Mesenchymal stem cell (in vitro differentiated cells and primary cell): ENCODE measurements around the gene BCAR1.
A peak's percentile ranks its signal among the peaks of the same experiment; 100 is the strongest.
"Not testable (repeated sequence)": the region's sequence is repeated elsewhere in the genome, so short reads cannot be mapped to it uniquely, and the experiment has no call there.

Experiments used
- DNase-seq: peaks from one replicate; pipeline ENCODE4 v3.0.0-alpha.2; 2013
- H2AFZ ChIP-seq: one replicate; pipeline ENCODE4 v1.6.1; 2013; ENCODE audit warnings: low read depth, mild to moderate bottlenecking, control low read depth, inconsistent platforms, low read length, moderate library complexity
- H2AK5ac ChIP-seq: 2 replicates; pipeline ENCODE4 v1.6.1; 2013; ENCODE audit warnings: low read length, moderate library complexity, mild to moderate bottlenecking, inconsistent platforms; ENCODE audit not compliant: severe bottlenecking
- H2BK120ac ChIP-seq: one replicate; pipeline ENCODE4 v1.6.1; 2013; ENCODE audit warnings: low read depth, mild to moderate bottlenecking, inconsistent platforms, low read length, moderate library complexity
- H2BK12ac ChIP-seq, 2 experiments: one replicate each; pipeline ENCODE4 v1.6.1; 2013; ENCODE audit warnings: inconsistent platforms in 2 of 2, low read length in 2 of 2, mild to moderate bottlenecking in 2 of 2, moderate library complexity in 2 of 2, control low read depth in 1 of 2
- H2BK15ac ChIP-seq: one replicate; pipeline ENCODE4 v1.6.1; 2013; ENCODE audit warnings: mild to moderate bottlenecking, low read depth, inconsistent platforms; ENCODE audit not compliant: poor library complexity, severe bottlenecking
- H2BK5ac ChIP-seq: 2 replicates; pipeline ENCODE4 v1.6.1; 2013; ENCODE audit warnings: low read depth, mild to moderate bottlenecking, low read length, control low read depth, inconsistent platforms; ENCODE audit not compliant: poor library complexity, severe bottlenecking
- H3K14ac ChIP-seq, 2 experiments: one replicate each; pipeline ENCODE4 v1.6.1; 2013; ENCODE audit warnings: inconsistent platforms in 2 of 2, low read length in 2 of 2, control low read depth in 1 of 2, mild to moderate bottlenecking in 1 of 2, moderate library complexity in 1 of 2
- H3K18ac ChIP-seq, 2 experiments: one replicate each; pipeline ENCODE4 v1.6.1; 2013; ENCODE audit warnings: inconsistent platforms in 2 of 2, low read length in 2 of 2, control low read depth in 1 of 2, low read depth in 1 of 2, mild to moderate bottlenecking in 1 of 2
- H3K23ac ChIP-seq, 2 experiments: one replicate each; pipeline ENCODE4 v1.6.1; 2013; ENCODE audit warnings: inconsistent platforms in 2 of 2, low read length in 2 of 2, mild to moderate bottlenecking in 2 of 2, moderate library complexity in 2 of 2, control low read depth in 1 of 2
- H3K27ac ChIP-seq: 2 replicates; pipeline ENCODE4 v1.5.1; 2013; ENCODE audit warnings: mild to moderate bottlenecking, moderate library complexity, low read length, control low read depth, inconsistent platforms; ENCODE audit not compliant: poor library complexity, severe bottlenecking
- H3K27me3 ChIP-seq, 2 experiments: 2 replicates each; pipeline versions ENCODE4 v1.6.1 to v1.7.0; 2013; ENCODE audit warnings: low read length in 2 of 2, mild to moderate bottlenecking in 2 of 2, moderate library complexity in 2 of 2, control low read depth in 1 of 2, inconsistent platforms in 1 of 2; ENCODE audit not compliant: control insufficient read depth in 1 of 2, insufficient read depth in 1 of 2
- H3K36me3 ChIP-seq, 2 experiments: 2 replicates each; pipeline versions ENCODE4 v1.6.1 to v1.7.0; 2013; ENCODE audit warnings: low read length in 2 of 2, control low read depth in 1 of 2, inconsistent platforms in 1 of 2, low read depth in 1 of 2, mild to moderate bottlenecking in 1 of 2; ENCODE audit not compliant: insufficient read depth in 2 of 2, control insufficient read depth in 1 of 2
- H3K4ac ChIP-seq, 2 experiments: one replicate each; pipeline ENCODE4 v1.6.1; 2013; ENCODE audit warnings: inconsistent platforms in 2 of 2, low read length in 2 of 2, mild to moderate bottlenecking in 2 of 2, moderate library complexity in 2 of 2, control low read depth in 1 of 2, low read depth in 1 of 2
- H3K4me1 ChIP-seq: 2 replicates; pipeline ENCODE4 v1.6.1; 2013; ENCODE audit warnings: low read depth, low read length, control low read depth; ENCODE audit not compliant: control insufficient read depth, insufficient read depth
- H3K4me2 ChIP-seq: 2 replicates; pipeline ENCODE4 v1.6.1; 2013; ENCODE audit warnings: low read length, mild to moderate bottlenecking, inconsistent platforms; ENCODE audit not compliant: poor library complexity, severe bottlenecking
- H3K4me3 ChIP-seq, 2 experiments: 2 replicates each; pipeline versions ENCODE4 v1.5.1 to v1.7.0; 2013; ENCODE audit warnings: low read length in 2 of 2, mild to moderate bottlenecking in 2 of 2, control low read depth in 1 of 2, low read depth in 1 of 2; ENCODE audit not compliant: insufficient read depth in 1 of 2
- H3K79me1 ChIP-seq: replicated peaks from 2 replicates; pipeline ENCODE4 v1.6.1; 2013; ENCODE audit warnings: mild to moderate bottlenecking, control low read depth, low read length, inconsistent platforms; ENCODE audit not compliant: poor library complexity, severe bottlenecking
- H3K9ac ChIP-seq: 2 replicates; pipeline ENCODE4 v1.7.0; 2013; ENCODE audit warnings: mild to moderate bottlenecking, low read length, moderate library complexity
- H3K9me3 ChIP-seq: 2 replicates; pipeline ENCODE4 v1.7.0; 2013; ENCODE audit warnings: mild to moderate bottlenecking, low read length; ENCODE audit not compliant: control insufficient read depth
- H4K8ac ChIP-seq: one replicate; pipeline ENCODE4 v1.6.1; 2013; ENCODE audit warnings: inconsistent platforms, mild to moderate bottlenecking, low read length, moderate library complexity
- H4K91ac ChIP-seq: one replicate; pipeline ENCODE4 v1.6.1; 2013; ENCODE audit warnings: mild to moderate bottlenecking, low read length, inconsistent platforms
- WGBS: methylation state at CpG from one replicate; pipeline ENCODE4 v1.1.7; 2013; ENCODE audit warnings: mixed read lengths; 5-methylcytosine and 5-hydroxymethylcytosine counted together

Gene BCAR1

DNA sequence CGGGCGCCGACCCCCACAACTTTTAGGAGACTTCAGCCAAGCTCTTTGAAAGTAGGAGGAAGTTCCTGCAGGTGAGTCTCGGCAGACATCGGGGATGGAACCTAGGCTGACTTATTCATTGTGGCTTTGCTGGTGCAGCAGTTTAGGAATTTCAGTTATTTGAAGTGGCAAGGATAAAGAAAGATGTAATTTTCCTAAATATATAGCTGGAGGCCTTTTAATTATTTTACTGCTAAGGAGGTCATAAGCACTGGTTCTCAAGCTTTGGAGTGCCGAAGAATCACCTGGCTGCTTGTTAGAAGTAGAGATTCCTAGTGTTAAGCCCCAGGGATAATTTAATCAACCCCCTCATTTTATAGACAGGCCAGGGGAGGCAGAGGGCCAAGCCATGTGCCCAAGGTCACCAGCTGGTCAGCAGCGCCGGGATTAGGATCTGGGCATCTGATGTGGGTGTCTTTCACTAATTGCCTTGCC is 28.9 kb upstream of the BCAR1 start:
- Histone ChIP-seq H3K27ac (no peak overlapping the region), H3K36me3 (peaks cover 3 to 4% of the 10 kb centered on the region in 2 experiments), H3K4me2 (no peak overlapping the region), H3K4me1 (peaks cover 14% of the 10 kb centered on the region), H3K27me3 (no peaks in the 10 kb centered on the region), H3K79me1 (peaks cover 2% of the 10 kb centered on the region), H3K4ac (no peak overlapping the region), H3K4me3 (no peak overlapping the region), H2BK5ac (no peak overlapping the region), H2BK12ac (no peak overlapping the region), H3K23ac (no peak overlapping the region), H2BK120ac (no peak overlapping the region), H3K14ac (no peak overlapping the region), H3K9me3 (no peaks in the 10 kb centered on the region), H2BK15ac (no peak overlapping the region), H3K18ac (no peak overlapping the region), H2AK5ac (peak overlapping the region; percentile 73), H3K9ac (no peak overlapping the region), H2AFZ (no peak overlapping the region), H4K91ac (no peak overlapping the region), H4K8ac (peak overlapping the region; percentile 30)
- DNase-seq = no peak
- 96% methylated on average over 7 of the region's 8 CpGs for WGBS

DNA sequence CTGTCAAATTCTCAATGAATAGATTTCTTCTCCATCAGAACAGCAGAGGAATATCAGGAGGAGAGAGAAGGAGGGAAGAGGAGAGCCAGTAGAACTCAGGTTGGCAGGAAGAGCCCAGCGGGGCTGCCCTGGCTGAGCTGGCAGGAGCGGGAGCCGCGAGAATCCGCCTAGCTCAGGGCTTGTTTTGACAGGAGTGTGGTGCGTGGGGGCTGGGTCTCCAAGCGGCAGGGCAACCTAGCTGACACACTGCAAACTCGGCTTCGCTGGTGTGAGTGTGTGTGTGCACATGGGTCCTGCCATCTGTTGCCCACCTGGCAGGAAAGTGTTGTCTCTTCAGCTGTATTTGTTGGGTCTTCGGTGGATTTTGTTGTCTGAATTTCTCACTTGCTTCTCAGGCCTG is 27.9 kb upstream of the BCAR1 start:
- no peak overlapping the region for H4K8ac ChIP-seq
- peak overlapping the region in 1 of 2 experiments; percentile 24 for H3K23ac ChIP-seq
- H2BK5ac ChIP-seq = no peak overlapping the region
- H4K91ac ChIP-seq = peak overlapping the region; percentile 25
- no peaks in the 10 kb centered on the region for H3K79me1 ChIP-seq
- peak overlapping the region in 1 of 2 experiments; percentile 64 for H3K14ac ChIP-seq
- no peak overlapping the region for H2AFZ ChIP-seq
- H3K27me3 ChIP-seq = no peaks in the 10 kb centered on the region
- 83% methylated on average over 8 of the region's 10 CpGs for WGBS
- H3K9ac ChIP-seq = no peak overlapping the region
- no peak overlapping the region for H3K4me3 ChIP-seq
- H3K36me3 ChIP-seq = no peaks in the 10 kb centered on the region
- no peak overlapping the region for H2BK120ac ChIP-seq
- no peak overlapping the region for H2AK5ac ChIP-seq
- no peak overlapping the region for H3K18ac ChIP-seq
- peak overlapping the region in 1 of 2 experiments; percentile 85 for H2BK12ac ChIP-seq
- H3K4ac ChIP-seq = peak overlapping the region in 1 of 2 experiments; percentile 44
- H3K4me2 ChIP-seq = no peak overlapping the region
- H3K4me1 ChIP-seq = peaks cover 14% of the 10 kb centered on the region
- H3K9me3 ChIP-seq = no peaks in the 10 kb centered on the region
- H2BK15ac ChIP-seq = no peak overlapping the region
- no peak overlapping the region for H3K27ac ChIP-seq
- DNase-seq = no peak

DNA sequence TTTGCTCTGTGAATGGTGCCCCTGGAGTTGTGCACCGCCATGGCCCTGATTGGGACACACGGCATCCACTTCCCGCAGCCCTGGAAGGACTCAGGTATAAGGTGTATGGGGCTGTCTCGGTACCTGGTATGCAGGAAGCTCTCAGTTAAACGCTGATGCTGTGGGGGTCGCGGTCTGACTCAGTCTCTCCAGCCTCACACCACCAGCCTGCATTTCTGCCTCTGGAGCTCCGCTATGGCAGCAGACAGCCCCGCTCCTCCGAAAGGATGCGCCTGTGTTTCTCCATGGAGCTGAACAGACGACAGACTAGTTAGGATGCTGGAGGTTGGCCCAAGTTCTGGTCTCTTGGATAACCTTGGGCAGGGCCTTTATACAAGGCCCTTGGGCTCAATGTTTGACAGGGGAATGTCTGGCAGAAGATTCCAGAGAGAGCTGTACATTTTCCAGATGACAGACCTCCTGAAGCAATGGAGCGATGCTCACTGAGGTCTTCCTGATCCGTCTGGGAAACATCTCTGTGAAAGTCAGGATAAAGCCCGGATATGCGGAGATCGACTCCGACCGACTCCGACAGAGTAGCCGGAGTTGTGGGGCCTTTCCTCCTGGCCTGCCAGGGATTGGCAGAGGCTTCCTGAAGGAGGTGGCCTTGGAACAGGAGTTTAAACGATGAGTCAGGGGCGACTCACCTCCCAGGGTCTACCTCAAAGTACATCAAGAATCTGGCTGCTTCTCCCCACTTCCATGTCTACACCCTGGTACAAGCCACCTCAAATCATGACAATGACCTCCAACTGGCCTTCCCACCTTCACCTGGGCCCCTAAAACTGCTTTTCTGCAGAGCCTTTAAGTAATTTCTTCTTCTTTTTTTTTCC is 21.9 kb upstream of the BCAR1 start:
- Histone ChIP-seq H3K36me3 (no peaks in the 10 kb centered on the region), H2BK15ac (peak overlapping the region; percentile 19), H3K23ac (no peak overlapping the region), H4K8ac (no peak overlapping the region), H3K9ac (no peak overlapping the region), H3K79me1 (peaks cover 2% of the 10 kb centered on the region), H3K18ac (no peak overlapping the region), H3K4me3 (no peak overlapping the region), H4K91ac (no peak overlapping the region), H3K27me3 (no peaks in the 10 kb centered on the region), H3K4ac (no peak overlapping the region), H3K27ac (no peak overlapping the region), H2BK12ac (peak overlapping the region in 1 of 2 experiments; percentile 63), H2AFZ (no peak overlapping the region), H3K4me2 (no peak overlapping the region), H3K4me1 (peaks cover 16% of the 10 kb centered on the region), H2BK5ac (no peak overlapping the region), H2AK5ac (peak overlapping the region; percentile 77), H2BK120ac (peak overlapping the region; percentile 52), H3K9me3 (no peaks in the 10 kb centered on the region), H3K14ac (peak overlapping the region in 1 of 2 experiments; percentile 13)
- peak; percentile 62 for DNase-seq
- 78% methylated on average over 19 of the region's 23 CpGs for WGBS

DNA sequence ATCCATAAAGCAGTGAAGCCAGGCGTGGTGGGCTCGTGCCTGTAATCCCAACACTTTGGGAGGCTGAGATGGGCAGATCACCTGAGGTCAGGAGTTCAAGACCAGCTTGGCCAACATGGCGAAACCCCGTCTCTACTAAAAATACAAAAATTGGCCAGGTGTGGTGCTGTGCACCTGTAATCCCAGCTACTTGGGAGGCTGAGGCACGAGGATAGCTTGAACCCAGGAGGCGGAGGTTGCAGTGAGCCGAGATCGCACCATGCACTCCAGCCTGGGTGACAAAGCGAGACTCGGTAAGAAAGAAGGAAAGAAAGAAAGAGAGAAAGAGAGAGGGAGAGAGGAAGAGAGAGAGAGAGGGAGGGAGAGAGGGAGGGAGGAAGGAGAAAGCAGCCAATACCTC is 21.2 kb upstream of the BCAR1 start:
- not testable (repeated sequence) for H2BK120ac ChIP-seq, H3K9me3 ChIP-seq, H3K4me3 ChIP-seq, H2BK15ac ChIP-seq, H2AFZ ChIP-seq, H3K36me3 ChIP-seq, H3K27ac ChIP-seq, H3K9ac ChIP-seq, H3K27me3 ChIP-seq, H3K23ac ChIP-seq, DNase-seq, H4K8ac ChIP-seq, H2BK5ac ChIP-seq, H3K4me2 ChIP-seq, H3K79me1 ChIP-seq, H3K14ac ChIP-seq
- H3K18ac ChIP-seq = peak overlapping the region in 1 of 2 experiments; percentile 93
- H3K4ac ChIP-seq = peak overlapping the region in 1 of 2 experiments; percentile 57
- 99% methylated on average over 10 of the region's 10 CpGs for WGBS
- peak overlapping the region; percentile 74 for H4K91ac ChIP-seq
- H2AK5ac ChIP-seq = peak overlapping the region; percentile 44
- peaks cover 23% of the 10 kb centered on the region for H3K4me1 ChIP-seq
- H2BK12ac ChIP-seq = peak overlapping the region in 1 of 2 experiments; percentile 63
